22Rv1 (cell line): Measurements from ENCODE around the gene MFAP5.

Source experiments
- H3K27ac ChIP-seq: fragments of 450-650 bp; 2 replicates; pipeline ENCODE4 v1.5.1; 2017
- CTCF ChIP-seq: fragments of 450-650 bp; IDR thresholded peaks from 2 replicates; pipeline ENCODE4 v1.5.1; 2017; ENCODE audit warnings: mild to moderate bottlenecking
- ZFX ChIP-seq: fragments of 450-650 bp; IDR thresholded peaks from 2 replicates; pipeline ENCODE4 v1.6.1; 2017; ENCODE audit warnings: antibody characterized with exemption, borderline replicate concordance

The MFAP5 gene

GRCh38 chr12:8676651-8677050, 14.0 kb upstream of the MFAP5 start:
- no peak overlapping the region for H3K27ac ChIP-seq
- TF ChIP-seq CTCF (no peak), ZFX (no peak)

DNA sequence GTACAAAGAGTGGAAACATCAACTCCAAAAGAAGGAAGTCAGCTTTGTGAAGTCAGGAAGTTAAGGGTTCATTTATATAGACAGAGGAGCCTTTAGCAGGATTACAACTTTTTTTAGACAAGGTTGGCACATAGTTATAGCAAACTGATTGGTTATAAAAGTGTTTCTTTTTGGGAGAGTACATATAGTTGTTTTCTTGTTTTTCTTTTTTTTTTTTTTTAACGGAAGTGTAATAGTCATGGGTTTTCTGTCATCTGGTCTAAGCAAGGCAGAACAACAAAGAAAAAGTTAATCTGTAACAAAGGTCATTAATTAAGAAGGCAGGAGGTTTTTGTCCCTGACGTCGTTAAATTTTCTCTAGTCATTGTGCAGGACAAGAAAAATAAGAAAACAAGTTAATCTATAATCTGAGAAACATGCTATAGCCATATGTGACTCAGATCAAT, 13.0 kb upstream of the MFAP5 start:
- TF ChIP-seq CTCF, result no peak
- no peak for TF ChIP-seq ZFX
- 0 out of 2 replicates have a peak overlapping the region, but pooled peaks have one; percentile 7 for H3K27ac ChIP-seq

- no peak for TF ChIP-seq CTCF
- no peak for TF ChIP-seq ZFX
- H3K27ac ChIP-seq, result no peak overlapping the region
Observed at GRCh38 chr12:8672381-8672780, 9.8 kb upstream of the MFAP5 start.

- H3K27ac ChIP-seq, result no peak overlapping the region
Observed at GRCh38 chr12:8668441-8668840, 5.8 kb upstream of the MFAP5 start.

GRCh38 chr12:8667270-8667669, 4.6 kb upstream of the MFAP5 start:
- TF ChIP-seq ZFX, result no peak
- H3K27ac ChIP-seq, result no peak overlapping the region

More at GRCh38 chr12:8668441-8668840, 5.8 kb upstream of the MFAP5 start:
- TF ChIP-seq CTCF (no peak), ZFX (no peak)

GRCh38 chr12:8665759-8666158, 3.1 kb upstream of the MFAP5 start:
- H3K27ac ChIP-seq, result peak overlapping the region; percentile 25; the same call in 1 of the 2 replicates
- no peak for TF ChIP-seq CTCF
- TF ChIP-seq ZFX, result no peak

DNA sequence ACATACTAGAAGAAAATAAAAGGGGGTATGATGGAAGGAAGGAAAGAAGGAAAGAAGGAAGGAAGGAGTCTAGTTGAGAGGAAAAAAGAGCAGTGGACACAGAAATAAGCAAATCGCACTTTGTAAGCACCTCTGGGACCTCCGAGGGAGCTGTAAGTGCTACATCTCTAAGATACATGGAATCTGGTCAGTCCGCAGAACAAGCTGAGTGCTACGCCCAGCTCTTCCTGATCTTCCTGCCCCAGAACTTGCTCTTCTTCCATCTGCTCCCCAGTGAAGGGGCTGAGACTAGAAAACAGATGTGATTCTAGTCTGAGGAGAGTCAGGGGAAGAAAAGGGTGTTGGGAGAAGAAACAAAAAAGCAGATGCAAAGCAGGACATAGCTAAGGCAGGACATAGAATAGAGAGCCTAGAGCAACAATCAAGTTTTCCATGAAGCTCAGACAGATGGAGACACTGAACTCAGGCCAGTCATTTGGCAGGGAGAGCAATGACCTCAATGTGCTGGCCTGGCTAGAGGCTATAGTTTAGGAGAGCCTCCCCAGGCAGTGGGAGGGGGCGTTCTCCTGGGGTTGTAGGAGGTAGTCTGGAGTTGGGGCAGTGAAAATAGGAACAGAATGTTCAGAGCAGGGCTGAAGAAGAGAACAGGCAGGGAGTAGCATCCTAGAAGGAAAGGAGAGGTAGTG, 1.7 kb upstream of the MFAP5 start:
- H3K27ac ChIP-seq, result no peak overlapping the region
- no peak for TF ChIP-seq CTCF
- no peak for TF ChIP-seq ZFX

DNA sequence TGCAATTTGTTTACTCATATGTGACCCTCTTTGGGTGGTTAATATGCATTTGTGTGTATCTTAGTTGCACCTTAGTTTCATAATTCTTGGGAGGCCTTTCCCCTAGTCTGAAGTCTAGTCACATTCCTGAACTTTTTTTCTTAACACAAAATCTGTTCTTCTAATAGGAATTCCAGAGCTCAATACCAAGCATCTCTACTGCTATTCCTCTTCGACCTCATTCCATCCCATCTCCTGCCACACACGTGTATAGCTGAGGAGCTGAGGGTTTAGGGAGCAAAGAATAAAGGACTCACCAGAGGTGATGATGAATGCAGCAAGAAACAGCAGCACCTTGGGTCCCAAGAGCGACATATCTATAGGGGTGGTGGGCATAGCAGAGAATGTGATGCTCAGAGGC, 875 bp downstream of the MFAP5 start:
- no peak for TF ChIP-seq ZFX
- no peak for TF ChIP-seq CTCF
- no peak overlapping the region for H3K27ac ChIP-seq
